AG09309 (cell line): ENCODE results near the gene DUSP18.
A peak's percentile ranks its signal among the peaks of the same experiment; 100 is the strongest.

Experiments
- DNase-seq: peaks from one replicate; pipeline ENCODE4 v3.0.0-alpha.2; 2010; ENCODE audit warnings: low read depth
- H3K4me3 ChIP-seq: 2 replicates; pipeline ENCODE4 v1.5.1; 2011; ENCODE audit warnings: mild to moderate bottlenecking, low read depth, low read length, moderate library complexity; ENCODE audit not compliant: control insufficient read depth
- CTCF ChIP-seq: IDR thresholded peaks from 2 replicates; pipeline ENCODE4 v1.5.1; 2011; ENCODE audit warnings: mild to moderate bottlenecking, low read depth, low read length, inconsistent platforms; ENCODE audit not compliant: insufficient read depth, control insufficient read depth; ENCODE audit errors: missing control alignments

Gene DUSP18

GRCh38 chr22:30675436-30675835 is 7.8 kb upstream of the DUSP18 start:
- no peak for DNase-seq
- TF ChIP-seq CTCF: no peak
- H3K4me3 ChIP-seq: no peak overlapping the region

GRCh38 chr22:30674482-30674881 is 6.8 kb upstream of the DUSP18 start:
- TF ChIP-seq CTCF: no peak
- DNase-seq: no peak

GRCh38 chr22:30673136-30673535 is 5.5 kb upstream of the DUSP18 start:
- no peak for TF ChIP-seq CTCF
- no peak for DNase-seq
- H3K4me3 ChIP-seq: no peak overlapping the region

More at GRCh38 chr22:30674482-30674881, 6.8 kb upstream of the DUSP18 start:
- H3K4me3 ChIP-seq: no peak overlapping the region

- no peak overlapping the region for H3K4me3 ChIP-seq
- no peak for TF ChIP-seq CTCF
- no peak for DNase-seq
Measured at GRCh38 chr22:30671071-30671470, 3.4 kb upstream of the DUSP18 start.

- no peak for TF ChIP-seq CTCF
- H3K4me3 ChIP-seq: peak overlapping the region; percentile 84
- no peak for DNase-seq
Measured at GRCh38 chr22:30668386-30668710, 673 bp upstream of the DUSP18 start.

GRCh38 chr22:30667107-30667493 is 575 bp downstream of the DUSP18 start:
- peak overlapping the region; percentile 84 for H3K4me3 ChIP-seq
- DNase-seq: no peak
- no peak for TF ChIP-seq CTCF

- H3K4me3 ChIP-seq: no peak overlapping the region
- DNase-seq: no peak
- no peak for TF ChIP-seq CTCF
Measured at GRCh38 chr22:30665786-30666185, 1.9 kb downstream of the DUSP18 start.
